Endothelial cell of umbilical vein (primary cell): ENCODE results near the gene CPLANE2. TPM values are rescaled to one million over a fixed set of nuclear protein-coding genes. Genes with fewer than 3 reads are reported as not detected.

Source experiments
- BruUV-seq: library from RNA; stranded (reverse); fragments of 400-500 nt; replicated peaks from 2 replicates; lab custom pipeline; 2021; lab: Mats Ljungman, UMichigan
- CTCF ChIA-PET: fragments of 300-600, 350-600 bp; sonication (Branson Sonifier 250); formaldehyde crosslinking; loops from one replicate; lab custom pipeline; 2021; ENCODE audit warnings: antibody characterized with exemption, inconsistent platforms; lab: Charles Lee
- POLR2A ChIA-PET: fragments of 300-600, 350-600 bp; sonication (Branson Sonifier 250); formaldehyde crosslinking; loops from one replicate; lab custom pipeline; 2021; ENCODE audit warnings: antibody characterized with exemption, inconsistent platforms; lab: Charles Lee
- DNase-seq: peaks from one replicate; pipeline ENCODE4 v3.0.0-alpha.2; 2011; ENCODE audit warnings: low read depth, low spot score
- FAIRE-seq: peaks from 2 replicates; lab custom pipeline; 2011; peaks lifted over from hg19 to GRCh38; lab: Jason Lieb, UNC
- H2AFZ ChIP-seq: 2 replicates; pipeline ENCODE4 v1.6.0; 2012; ENCODE audit warnings: low read depth, low read length, control low read depth, inconsistent platforms
- H3K27ac ChIP-seq: 2 replicates; pipeline ENCODE4 v1.5.1; 2011; ENCODE audit warnings: low read depth, mild to moderate bottlenecking, control low read depth, low read length, moderate library complexity; ENCODE audit not compliant: insufficient read depth
- H3K27me3 ChIP-seq, 2 experiments: 2 replicates each; pipeline versions ENCODE4 v1.6.0 to v1.6.1; 2011; ENCODE audit warnings: low read length in 2 of 2, mixed read lengths in 1 of 2; ENCODE audit not compliant: control insufficient read depth in 2 of 2, insufficient read depth in 2 of 2
- H3K36me3 ChIP-seq, 2 experiments: 2 replicates in 1 of 2; 3 replicates in 1 of 2; pipeline ENCODE4 v1.5.1; 2011; ENCODE audit warnings: low read length in 2 of 2, mild to moderate bottlenecking in 1 of 2, moderate library complexity in 1 of 2; ENCODE audit not compliant: control insufficient read depth in 2 of 2, insufficient read depth in 2 of 2; ENCODE audit errors: extremely low read depth in 1 of 2
- H3K4me1 ChIP-seq: 3 replicates; pipeline ENCODE4 v1.5.1; 2011; ENCODE audit warnings: mild to moderate bottlenecking, low read length; ENCODE audit not compliant: control insufficient read depth, insufficient read depth; ENCODE audit errors: extremely low read depth
- H3K4me2 ChIP-seq: 2 replicates; pipeline ENCODE4 v1.6.1; 2011; ENCODE audit warnings: low read length, control low read depth, mixed read lengths; ENCODE audit not compliant: insufficient read depth
- H3K4me3 ChIP-seq, 3 experiments: fragments of 200-600 bp in 1 of 3; sonication (generic), shearing (Covaris generic) in 1 of 3; replicated peaks in 1 of 3; 2 replicates each; pipeline ENCODE4 v1.5.1; 2011 to 2016; ENCODE audit warnings: control low read depth in 3 of 3, low read length in 3 of 3, mild to moderate bottlenecking in 2 of 3, inconsistent platforms in 1 of 3, low read depth in 1 of 3, moderate library complexity in 1 of 3; ENCODE audit not compliant: insufficient read depth in 1 of 3
- H3K79me2 ChIP-seq: 2 replicates; pipeline ENCODE4 v1.6.0; 2012; ENCODE audit warnings: low read length, inconsistent platforms; ENCODE audit not compliant: control insufficient read depth, insufficient read depth
- H3K9ac ChIP-seq: replicated peaks from 2 replicates; pipeline ENCODE3; 2011; ENCODE audit warnings: low read length, control low read depth; ENCODE audit not compliant: insufficient read depth; ENCODE audit errors: extremely low read depth
- H3K9me1 ChIP-seq: replicated peaks from 3 replicates; pipeline ENCODE4 v1.6.0; 2011; ENCODE audit warnings: mild to moderate bottlenecking, low read length; ENCODE audit not compliant: control insufficient read depth, insufficient read depth; ENCODE audit errors: extremely low read depth
- H3K9me3 ChIP-seq: replicated peaks from 2 replicates; pipeline ENCODE4 v1.5.1; 2012; ENCODE audit warnings: low read length, inconsistent platforms; ENCODE audit not compliant: control insufficient read depth, insufficient read depth
- H4K20me1 ChIP-seq: replicated peaks from 2 replicates; pipeline ENCODE3; 2011; ENCODE audit warnings: mild to moderate bottlenecking, low read length; ENCODE audit not compliant: control insufficient read depth, insufficient read depth; ENCODE audit errors: extremely low read depth
- CTCF ChIP-seq, 2 donors: IDR thresholded peaks; 1 replicate in 1 of 2; 2 replicates in 1 of 2; pipeline ENCODE4 v1.5.1; 2011; ENCODE audit warnings: low read length in 2 of 2, mild to moderate bottlenecking in 2 of 2, moderate library complexity in 2 of 2, control low read depth in 1 of 2, inconsistent platforms in 1 of 2, low read depth in 1 of 2; ENCODE audit not compliant: insufficient read depth in 1 of 2; ENCODE audit errors: extremely low read depth in 1 of 2
- EZH2 ChIP-seq: IDR thresholded peaks from 2 replicates; pipeline ENCODE4 v1.6.1; 2012; ENCODE audit warnings: borderline replicate concordance, low read depth, mild to moderate bottlenecking, moderate library complexity, low read length, inconsistent platforms; ENCODE audit not compliant: severe bottlenecking
- FOS ChIP-seq: IDR thresholded peaks from 2 replicates; pipeline ENCODE4 v1.6.1; 2011; ENCODE audit warnings: mild to moderate bottlenecking, low read length, moderate library complexity, borderline replicate concordance; ENCODE audit not compliant: insufficient read depth
- GATA2 ChIP-seq: IDR thresholded peaks from 2 replicates; pipeline ENCODE4 v1.7.0; 2011; ENCODE audit warnings: low read depth, mild to moderate bottlenecking, moderate library complexity, mixed read lengths, low read length; ENCODE audit not compliant: insufficient read length, insufficient read depth
- MAX ChIP-seq: IDR thresholded peaks from 2 replicates; pipeline ENCODE4 v1.6.1; 2011; ENCODE audit not compliant: insufficient read depth, insufficient read length
- MYC ChIP-seq: IDR thresholded peaks from one replicate; pipeline ENCODE4 v1.6.1; 2011; ENCODE audit warnings: mild to moderate bottlenecking, low read depth, low read length
- POLR2A ChIP-seq: IDR thresholded peaks from 2 replicates; pipeline ENCODE4 v1.6.1; 2012; ENCODE audit warnings: low read depth, mild to moderate bottlenecking, control low read depth, low read length
- POLR2AphosphoS5 ChIP-seq: IDR thresholded peaks from 2 replicates; pipeline ENCODE4 v1.6.1; 2012; ENCODE audit warnings: low read depth, mild to moderate bottlenecking, control low read depth, low read length, moderate library complexity; ENCODE audit not compliant: insufficient read depth
- dilution Hi-C: fragments of 300-500 bp; cut with MboI; formaldehyde crosslinking; loops from one replicate; pipeline ENCODE4 v1.15.0; 2019; ENCODE audit warnings: low sequenced_read_pairs; ENCODE audit not compliant: extremely low pct_ligation_motif_present
- intact Hi-C: fragments of 100-400 bp; cut with micrococcal nuclease; formaldehyde crosslinking; loops from one replicate; pipeline ENCODE4 v1.10.0; 2022
- polyA plus RNA-seq, 4 experiments: library from polyadenylated mRNA; depleted of rRNA in 3 of 4; stranded (reverse) in 3 of 4; unstranded in 1 of 4; fragments of >200 nt; gene quantifications; 2 replicates each; pipeline versions ENCODE4 v1.2.1 to v1.2.3, GENCODE V29; 2011 to 2012; ENCODE audit warnings: missing spikeins in 1 of 4
- total RNA-seq: library from RNA; stranded (reverse); gene quantifications from 2 replicates; pipeline ENCODE4 v1.2.3, GENCODE V29; 2021

CPLANE2 gene
- total and polyA plus RNA-seq, 2 donors (not counting 3 experiments of a cell fraction or from before 2014, with no cell fraction given): 3.9 to 4.6 TPM

- H4K20me1 ChIP-seq: no peaks in the 10 kb centered on the region
- no peaks in the 10 kb centered on the region for H3K79me2 ChIP-seq
- DNase-seq (no peak), FAIRE-seq (no peak)
- no peaks in the 10 kb centered on the region for H3K9me3 ChIP-seq
- BruUV-seq: no TSS peak
- dilution Hi-C loops (no loop called here), intact Hi-C loops (no loop called here)
- no peak overlapping the region for H3K27ac ChIP-seq
- H3K4me1 ChIP-seq: peaks cover 8% of the 10 kb centered on the region
- no peak overlapping the region for H2AFZ ChIP-seq
- no peak overlapping the region for H3K4me2 ChIP-seq
- TF ChIP-seq EZH2 (no peak), MAX (no peak), FOS (no peak), MYC (no peak), GATA2 (no peak), POLR2A (no peak), POLR2AphosphoS5 (no peak), CTCF (IDR thresholded peaks at IDR 0.05; ENCODE audit: extremely low read depth in 1 of 2, insufficient read depth in 1 of 2, low read depth in 1 of 2, low read length in 2 of 2) (no peak)
- H3K4me3 ChIP-seq: no peak overlapping the region
- no peaks in the 10 kb centered on the region for H3K36me3 ChIP-seq
- ChIA-PET CTCF (interaction anchor here (1.3 kb wide), 1 partner anchor 134 kb away, joined by 4 read pairs; no protein-coding TSS in a partner anchor), POLR2A (no interaction called here)
- H3K27me3 ChIP-seq: no peaks in the 10 kb centered on the region
- no peak overlapping the region for H3K9ac ChIP-seq
- H3K9me1 ChIP-seq: no peaks in the 10 kb centered on the region
Measured at GRCh38 chr1:16213013-16213412, 24.0 kb downstream of the CPLANE2 start.
